GDM1 (cell line): ENCODE measurements around the gene RPA1.
"Not testable (repeated sequence)": the region's sequence is repeated elsewhere in the genome, so short reads cannot be mapped to it uniquely, and the experiment has no call there.

Experiments used
- DNase-seq: peaks from one replicate; lab custom pipeline; 2025; lab: John Stamatoyannopoulos, UW

The RPA1 gene

DNA sequence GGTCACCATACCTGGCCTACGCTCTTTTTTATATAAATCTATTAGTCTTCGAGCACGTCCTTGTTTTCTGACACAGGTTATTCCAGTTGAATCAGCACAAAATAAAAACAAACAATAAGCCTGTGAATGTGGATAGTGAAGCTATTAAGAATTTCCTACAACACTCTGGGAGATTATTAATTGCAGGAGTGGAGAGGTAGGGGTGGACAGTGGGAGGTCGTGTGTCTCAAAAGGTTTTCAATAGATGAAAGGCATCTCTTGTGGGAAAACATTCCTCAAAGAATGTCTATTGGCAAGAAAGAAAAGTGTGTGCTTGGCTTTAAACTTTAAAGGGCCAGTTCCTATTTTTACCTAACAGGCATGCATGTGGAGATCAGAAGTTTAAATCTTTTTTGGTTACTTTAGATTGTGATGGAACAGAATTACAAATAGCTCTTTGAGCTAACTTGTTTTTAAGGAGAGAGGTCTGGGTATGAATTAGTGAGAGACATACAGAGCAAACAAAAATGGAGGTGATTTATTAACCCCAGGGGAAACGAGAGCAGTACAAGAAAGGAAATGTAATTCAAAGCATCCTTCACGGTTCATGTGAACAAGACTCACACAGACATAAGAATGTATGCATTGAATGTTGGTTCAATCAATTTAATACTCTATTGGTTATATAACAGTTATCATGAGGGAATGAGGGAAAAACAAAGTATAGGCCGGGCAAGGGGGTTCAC is 9.1 kb upstream of the RPA1 start:
- no peak for DNase-seq

DNA sequence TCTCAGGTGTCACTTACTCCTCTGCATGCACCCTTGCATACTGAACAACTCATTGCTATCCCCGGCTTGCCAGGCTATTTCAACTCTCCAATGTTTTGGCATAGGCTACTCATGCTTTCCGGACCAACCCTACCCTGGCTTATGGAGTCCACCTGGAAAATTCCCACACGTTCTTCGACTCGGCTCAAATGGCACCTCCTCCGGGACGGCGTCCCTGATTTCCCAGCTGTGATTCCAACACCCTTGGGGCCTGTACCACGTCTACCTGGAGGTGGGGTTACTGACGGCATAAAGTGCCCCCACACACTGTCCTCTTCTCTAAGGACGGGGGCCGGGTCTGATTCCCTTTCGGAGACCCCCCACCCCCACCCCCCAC is 601 bp upstream of the RPA1 start:
- DNase-seq, result no peak

DNA sequence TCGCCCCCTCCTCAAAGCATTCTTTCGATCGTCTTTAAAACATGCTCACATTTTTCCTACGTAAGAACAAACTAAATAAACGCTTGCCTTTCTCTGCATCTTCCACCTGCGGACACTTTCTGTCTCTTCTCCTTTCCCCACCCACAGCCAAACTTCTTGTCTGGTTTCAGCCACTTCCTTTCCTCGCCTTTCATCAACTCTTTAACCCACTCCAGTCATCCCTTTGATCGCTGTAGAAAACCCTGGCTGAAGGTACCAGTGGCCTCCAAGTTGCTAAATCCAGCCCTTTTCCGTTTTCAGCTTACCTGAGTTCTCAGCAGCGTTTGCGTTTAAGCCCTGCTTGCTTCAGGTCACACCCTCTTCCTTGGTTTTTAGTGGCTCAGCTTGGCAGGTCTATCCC is 483 bp downstream of the RPA1 start:
- no peak for DNase-seq

DNA sequence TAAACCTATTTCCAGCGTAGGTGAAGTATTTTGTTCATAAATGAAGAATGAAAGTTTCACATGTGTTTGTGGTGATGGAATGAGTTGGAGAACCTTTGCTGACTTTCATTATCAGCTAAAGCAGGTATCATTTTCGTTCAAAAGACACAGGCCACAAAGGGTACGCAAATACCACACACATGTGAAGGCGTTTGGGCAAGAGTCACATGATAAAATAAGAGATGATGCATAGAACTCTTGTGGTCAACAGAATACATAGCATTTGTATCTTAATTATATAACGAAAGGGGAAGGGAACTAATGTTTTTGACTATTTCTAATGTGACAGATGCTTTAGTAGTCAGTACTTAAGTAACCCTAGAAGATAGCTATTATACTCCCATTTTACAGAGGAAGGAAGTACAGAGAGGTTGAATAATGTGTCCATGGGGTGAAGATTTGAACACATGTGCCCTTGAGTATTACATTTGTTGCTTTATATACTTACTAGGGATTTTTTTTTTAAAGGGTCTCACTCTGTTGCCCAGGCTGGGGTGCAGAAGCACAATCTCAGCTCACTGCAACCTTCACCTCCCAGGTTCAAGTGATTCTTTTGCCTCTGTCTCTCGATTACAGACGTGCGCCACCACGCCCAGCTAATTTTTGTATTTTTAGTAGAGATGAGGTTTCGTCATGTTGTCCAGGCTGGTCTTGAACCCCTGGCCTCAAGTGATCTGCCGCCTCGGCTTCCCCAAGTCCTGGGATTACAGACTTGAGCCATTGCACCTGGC is 4.8 kb downstream of the RPA1 start:
- no peak for DNase-seq

DNA sequence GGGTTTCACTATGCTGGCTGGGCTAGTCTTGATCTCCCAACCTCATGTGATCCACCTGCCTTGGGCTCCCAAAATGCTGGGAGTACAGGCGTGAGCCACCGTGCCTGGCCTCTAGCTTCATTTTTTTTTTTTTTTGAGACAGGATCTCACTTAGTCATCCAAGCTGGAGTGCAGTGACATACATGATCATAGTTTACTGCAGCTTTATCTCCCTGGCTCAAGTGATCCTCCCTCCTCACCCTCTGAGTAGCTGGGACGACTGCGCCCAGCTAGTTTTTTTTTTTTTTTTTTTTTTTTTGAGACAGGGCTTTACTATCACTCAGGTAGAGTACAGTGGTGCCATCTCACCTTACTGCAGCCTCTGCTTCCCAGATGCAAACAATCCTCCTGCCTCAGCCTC is 9.7 kb downstream of the RPA1 start:
- no peak for DNase-seq

DNA sequence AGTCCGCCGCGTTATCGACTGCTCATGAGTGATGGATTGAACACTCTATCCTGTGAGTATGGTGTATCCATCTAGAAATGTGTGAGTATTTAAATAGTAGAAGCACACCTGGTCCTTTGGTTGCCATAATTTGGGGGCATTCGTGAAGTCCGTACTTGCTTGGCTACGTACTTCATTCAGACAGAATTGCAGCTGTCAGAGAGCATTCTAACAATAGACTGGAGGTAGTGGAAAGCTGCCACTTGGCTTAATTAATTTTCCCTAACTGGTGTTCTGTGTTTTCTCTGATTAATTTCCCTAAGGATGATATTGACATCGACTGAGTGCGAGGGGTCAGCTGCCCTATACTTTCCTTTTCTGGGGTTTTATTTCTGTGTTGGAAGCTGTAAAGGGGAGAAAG is 14.1 kb downstream of the RPA1 start:
- DNase-seq, result no peak

DNA sequence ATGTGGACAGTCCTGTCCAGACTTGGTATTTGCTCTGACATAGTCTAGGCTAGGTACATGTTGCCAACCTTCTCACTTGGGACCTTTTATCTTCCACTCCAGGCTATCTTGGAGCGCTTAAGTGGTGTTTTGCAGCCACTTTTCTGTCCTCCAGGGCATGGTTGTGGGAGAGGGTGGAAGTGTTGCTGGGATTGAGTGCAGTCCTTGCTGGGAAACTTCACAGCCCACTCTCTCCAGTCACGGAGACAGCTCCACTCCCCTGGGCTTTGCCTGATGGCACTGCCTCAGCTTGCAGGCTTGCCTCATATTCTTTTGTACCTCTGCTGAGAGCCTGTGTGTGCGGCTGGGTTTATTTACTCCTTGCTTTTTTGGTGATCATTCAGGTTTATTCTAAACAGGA is 17.4 kb downstream of the RPA1 start:
- no peak for DNase-seq

DNA sequence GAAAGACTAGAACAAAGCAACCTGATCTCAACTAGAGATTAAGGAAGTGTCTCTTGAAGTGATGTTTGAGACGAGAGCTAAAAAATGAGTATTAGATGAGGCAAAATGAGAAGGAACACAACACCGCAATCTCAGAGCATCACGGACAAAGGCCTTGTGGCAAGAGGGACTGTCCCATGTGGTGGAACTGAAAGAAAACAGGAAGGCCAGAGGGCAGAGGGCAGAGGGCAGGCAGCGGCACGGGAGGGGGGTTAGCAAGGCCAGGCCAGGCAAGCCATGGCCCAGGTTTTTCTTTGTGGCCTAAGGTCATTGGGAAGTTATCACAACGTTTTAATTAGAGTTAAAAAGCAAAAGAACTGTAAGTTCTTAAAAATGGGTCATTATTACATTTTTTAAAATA is 22.5 kb downstream of the RPA1 start:
- no peak for DNase-seq

DNA sequence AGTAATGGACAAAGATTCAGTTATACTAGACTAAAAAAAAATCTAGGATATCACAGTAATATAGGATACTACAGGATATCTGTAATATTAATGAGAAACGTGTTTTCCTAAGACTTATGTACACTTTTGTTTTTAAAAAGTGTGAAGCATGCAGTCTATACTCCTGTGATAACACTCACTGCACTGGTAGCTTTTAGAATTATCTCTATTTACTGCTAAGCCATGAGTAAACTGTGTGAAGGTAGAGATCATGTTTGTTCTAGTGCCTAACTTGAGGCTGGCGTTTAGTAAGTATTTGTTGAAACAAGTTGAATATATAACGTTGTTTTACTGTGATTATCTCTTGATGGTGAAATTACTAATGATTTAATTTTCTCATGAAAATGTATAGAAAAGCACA is 23.9 kb downstream of the RPA1 start:
- no peak for DNase-seq

DNA sequence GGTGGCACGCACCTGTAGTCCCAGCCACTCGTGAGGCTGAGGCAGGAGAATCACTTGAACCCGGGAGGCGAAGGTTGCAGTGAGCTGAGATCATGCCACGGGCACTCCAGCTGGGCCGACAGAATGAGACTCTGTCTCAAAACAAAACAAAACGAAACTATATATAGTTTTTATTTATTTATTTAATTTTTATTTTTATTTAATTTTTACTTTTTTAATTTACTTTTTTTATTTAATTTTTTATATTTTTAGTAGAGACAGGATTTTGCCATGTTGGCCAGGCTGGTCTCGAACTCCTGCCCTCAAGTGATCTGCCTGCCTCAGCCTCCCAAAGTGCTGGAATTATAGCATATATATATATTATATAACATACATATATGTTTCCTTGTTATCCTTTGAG is 26.7 kb downstream of the RPA1 start:
- not testable (repeated sequence) for DNase-seq

DNA sequence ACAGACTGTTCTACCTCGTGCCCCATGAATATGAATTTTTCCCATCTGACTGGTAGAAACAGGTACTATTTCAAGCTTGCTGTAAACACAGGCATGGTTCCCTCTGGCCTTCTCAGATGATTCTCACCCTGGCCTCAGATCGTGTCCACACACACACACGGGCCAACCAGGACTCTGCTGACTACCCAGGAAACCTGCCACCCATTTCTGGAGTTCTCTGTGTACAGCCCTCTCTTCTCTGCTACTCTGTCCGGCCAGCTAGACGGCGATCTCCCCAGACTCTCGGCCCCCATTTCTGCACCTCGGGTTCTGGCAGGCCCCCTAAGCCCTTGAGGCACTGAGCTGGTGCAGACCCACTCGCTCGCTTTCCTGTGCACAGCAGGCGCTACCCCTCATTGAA is 31.2 kb downstream of the RPA1 start:
- no peak for DNase-seq

DNA sequence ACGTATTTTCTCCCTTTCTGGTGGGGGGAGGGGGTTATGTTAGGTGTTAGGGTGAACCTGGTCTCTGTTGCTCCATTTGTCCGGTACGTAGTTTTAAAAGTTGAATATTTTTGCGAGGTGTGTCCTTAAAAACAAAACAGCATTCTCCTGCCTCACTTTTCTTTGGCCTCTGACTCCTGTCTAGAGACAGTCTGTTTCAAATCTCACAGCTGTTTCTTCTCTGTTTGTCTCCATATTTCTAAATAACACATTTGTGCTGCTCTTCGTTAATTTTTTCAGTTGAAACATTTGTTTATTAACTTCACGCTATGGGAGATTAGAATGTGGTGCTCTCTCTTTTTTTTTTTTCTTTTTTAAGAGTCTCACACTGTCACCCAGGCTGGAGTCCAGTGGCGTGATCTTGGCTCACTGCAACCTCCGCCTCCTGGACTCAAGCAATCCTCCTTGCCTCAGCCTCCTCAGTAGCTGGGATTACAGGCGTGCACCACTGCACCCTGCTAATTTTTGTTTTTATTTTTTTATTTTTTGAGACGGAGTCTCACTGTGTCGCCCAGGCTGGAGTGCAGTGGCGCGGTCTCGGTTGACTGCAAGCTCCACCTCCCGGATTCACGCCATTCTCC is 31.7 kb downstream of the RPA1 start:
- DNase-seq, result no peak

DNA sequence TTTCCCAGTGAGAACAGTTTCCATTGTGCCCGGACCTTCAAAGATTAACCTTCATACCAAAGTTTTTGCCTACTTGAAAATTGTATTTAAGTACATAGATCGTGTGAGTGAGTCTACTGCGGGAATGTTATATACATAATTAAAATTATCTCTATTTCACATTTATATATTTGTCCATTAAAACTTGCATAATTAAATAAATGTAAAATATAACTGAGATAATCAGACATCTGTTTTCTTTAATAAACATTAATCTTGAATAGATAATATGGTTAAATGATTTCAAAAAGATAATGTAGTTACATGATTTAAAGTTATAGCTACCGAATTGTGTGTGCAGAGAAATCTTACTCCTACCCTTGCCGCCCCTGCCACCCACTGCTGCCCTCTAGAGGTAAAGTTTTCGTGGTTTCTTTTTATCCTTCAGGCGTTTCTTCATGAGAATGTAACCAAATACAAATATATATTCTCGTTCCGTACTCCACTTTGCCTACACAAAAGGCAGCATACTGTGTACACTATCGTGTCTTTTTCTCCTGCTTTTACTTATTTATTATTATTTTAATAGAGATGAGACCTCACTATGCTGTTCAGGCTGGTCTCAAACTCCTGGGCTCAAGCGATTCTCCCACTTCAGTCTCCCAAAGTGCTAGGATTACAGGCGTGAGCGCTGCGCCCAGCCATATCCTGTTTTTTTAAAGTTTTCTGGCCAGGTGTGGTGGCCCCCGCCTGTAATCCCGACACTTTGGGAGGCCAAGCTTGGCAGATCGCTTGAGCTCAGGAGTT is 35.6 kb downstream of the RPA1 start:
- peak; percentile 3 for DNase-seq

DNA sequence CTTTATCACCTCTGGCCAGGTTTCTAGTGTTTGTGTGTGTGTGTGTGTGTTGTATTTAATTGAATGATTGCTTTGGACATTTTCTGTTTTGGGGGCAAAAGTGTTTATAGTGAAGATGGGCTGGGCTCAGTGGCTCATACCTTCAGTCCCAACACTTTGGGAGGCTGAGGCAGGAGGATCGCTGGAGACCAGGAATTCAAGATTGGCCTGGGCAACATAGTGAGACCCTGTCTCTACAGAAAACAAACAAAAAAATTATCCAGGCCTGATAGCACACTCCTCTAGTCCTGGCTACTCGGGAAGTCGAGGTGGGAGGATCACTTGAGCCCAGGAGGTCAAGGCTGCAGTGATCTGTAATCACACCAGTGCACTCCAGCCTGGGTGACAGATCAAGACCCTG is 37.5 kb downstream of the RPA1 start:
- no peak for DNase-seq

DNA sequence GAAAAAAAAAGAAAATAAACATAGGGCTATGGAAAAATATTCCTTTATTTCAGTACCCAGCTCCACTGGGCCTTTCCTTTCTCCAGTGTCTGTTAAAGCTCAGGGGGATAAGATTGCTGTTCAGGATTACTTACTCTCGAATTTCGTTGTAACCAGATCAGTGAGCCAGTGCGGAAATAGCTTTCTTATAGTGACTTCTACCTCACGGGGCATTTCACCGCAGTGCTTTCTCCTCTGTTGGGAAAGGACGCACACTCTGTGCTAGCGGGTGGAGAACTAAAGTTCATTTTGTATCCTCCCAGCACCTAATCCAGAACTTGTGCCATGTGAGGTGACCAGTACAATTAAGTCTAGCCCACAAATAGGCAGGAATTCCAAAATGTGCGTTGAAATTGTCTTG is 38.3 kb downstream of the RPA1 start:
- no peak for DNase-seq

DNA sequence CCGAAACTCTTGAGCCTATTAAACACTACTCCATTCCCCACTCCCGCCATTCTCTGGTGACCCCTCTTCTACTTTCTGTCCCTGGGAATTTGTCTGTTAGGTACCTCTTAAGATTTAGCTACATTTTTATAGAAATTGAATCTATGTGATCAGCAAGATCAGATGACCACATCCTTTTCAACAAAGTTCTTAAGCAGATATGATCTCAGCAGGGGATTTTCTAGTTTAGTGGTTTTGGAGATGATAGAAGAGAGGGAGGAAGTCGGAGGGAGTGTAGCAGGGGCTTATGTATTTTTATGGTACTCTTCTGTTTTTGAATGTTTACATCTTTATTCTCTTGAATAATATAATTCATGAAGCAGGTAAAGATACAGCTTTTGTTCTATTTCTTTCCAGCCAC is 40.8 kb downstream of the RPA1 start:
- DNase-seq, result no peak

DNA sequence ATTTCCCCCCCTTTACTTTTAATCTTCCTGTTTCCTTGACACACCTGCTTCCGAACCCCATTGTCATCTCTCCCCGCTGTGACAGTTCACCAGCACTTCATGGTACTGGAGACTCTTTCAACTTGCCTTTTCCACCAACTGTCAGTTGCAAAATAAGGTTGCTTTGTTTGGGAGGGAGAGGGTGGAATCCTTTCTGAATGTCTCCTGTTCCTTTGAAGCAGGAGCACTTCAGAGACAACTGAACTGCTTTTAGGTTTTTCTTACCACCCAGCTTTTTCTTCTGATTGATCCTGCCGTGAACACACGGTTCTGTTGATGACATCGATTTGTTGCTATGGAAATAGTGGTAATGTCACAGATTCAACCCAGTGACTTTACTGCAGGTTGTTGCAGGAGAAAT is 42.0 kb downstream of the RPA1 start:
- DNase-seq, result no peak

DNA sequence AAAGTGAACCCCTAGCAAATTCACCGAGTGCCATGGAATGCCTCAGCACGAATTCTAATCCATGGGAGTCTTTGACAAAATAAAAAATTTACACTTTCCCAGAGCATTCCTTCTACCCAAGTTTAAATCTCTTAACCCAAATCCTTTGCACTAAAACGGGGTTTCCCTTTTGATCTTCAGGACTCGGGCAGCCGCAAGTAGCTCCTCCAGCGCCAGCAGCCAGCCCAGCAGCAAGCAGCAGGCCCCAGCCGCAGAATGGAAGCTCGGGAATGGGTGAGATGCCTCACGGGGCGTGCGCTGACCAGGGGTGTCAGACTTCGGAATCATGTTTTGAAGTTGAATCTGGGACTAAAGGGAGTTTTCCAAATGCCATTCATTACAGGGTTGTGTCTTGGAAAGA is 42.4 kb downstream of the RPA1 start:
- no peak for DNase-seq

DNA sequence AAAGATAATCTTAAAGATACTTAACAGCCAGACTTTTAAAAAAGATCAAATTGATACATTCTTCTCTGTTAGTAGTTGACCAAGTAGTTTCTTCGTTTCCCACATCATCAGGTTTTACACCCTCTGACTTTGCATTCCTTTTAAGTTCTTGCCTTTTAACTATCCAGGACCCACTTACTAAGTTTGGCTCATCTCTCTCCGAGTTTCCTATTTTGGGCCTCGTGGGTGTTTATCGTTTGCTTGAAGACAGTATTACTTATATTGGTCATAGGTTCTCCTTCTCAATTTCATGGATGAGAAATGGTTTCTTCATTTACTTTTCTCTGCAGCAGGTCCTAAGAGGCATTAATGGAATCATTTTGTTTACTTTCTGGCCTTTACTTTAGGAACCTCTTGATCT is 43.2 kb downstream of the RPA1 start:
- DNase-seq, result no peak

DNA sequence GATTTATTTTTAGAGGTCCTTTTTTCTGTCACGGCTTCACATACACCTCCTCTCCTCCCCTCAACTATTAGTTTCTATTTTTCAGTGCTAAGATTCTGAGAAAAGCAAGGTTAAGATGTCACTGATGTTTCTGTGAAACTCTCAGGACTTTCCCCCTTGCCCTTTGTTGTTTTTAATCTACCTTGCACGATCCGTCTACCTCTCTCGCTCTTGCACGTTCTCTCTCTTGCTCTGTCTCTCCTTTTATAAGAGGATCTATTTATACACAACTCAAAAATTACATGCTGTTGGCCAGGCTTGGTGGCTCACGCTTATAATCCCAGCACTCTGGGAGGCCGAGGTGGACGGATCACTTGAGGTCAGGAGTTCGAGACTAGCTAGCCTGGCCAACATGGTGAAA is 43.6 kb downstream of the RPA1 start:
- DNase-seq, result no peak

DNA sequence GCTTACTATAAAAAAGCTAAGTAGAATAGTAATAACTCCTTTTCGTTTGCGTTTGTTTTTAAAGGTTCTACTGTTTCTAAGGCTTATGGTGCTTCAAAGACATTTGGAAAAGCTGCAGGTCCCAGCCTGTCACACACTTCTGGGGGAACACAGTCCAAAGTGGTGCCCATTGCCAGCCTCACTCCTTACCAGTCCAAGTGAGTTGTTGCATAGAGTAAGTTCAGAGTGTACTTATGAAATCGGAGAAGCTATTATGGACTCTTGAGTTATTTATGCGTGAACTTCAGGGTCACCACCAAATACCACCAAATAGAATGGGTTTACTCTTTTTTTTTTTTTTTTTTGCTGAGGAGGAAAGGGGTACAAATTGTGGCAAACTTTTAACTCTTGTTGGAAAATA is 45.8 kb downstream of the RPA1 start:
- no peak for DNase-seq

DNA sequence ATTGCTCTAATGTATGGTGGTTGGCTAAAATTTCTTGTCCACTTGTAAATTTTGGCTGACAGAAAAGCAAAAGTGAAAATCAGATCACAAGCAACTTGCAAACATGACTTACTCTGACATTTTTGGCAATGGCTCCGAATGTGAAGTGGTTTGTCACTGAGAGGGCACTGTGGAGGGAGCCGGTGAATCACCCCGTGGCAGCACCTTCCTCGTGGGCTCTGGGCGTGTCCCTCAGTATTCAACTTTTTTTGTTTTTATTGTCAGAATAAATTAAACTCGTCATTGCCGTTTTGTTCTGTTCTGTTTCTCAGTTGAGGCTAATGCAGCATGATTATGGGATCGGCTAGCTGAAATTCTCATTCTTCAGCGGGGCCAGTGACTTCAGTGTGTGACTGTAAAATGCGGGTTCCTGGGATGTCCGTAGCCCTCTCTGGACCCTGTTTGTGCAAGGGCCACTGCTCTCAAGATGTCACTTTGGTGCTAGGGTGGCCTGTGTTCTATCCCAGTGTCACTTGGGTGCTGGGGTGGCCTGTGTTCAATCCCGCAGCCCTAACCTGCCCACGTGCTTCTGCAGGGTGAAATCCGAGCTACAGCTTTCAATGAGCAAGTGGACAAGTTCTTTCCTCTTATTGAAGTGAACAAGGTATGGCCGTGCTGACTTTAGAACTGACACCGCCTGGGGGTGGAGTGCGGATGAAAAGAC is 48.8 kb downstream of the RPA1 start:
- DNase-seq, result no peak
